DND-41 (cell line): ENCODE measurements around the gene NRCAM.

Source experiments
- CTCF ChIP-seq: IDR thresholded peaks from 2 replicates; pipeline ENCODE4 v1.5.1; 2012; ENCODE audit warnings: borderline replicate concordance, low read length, moderate library complexity, mild to moderate bottlenecking; ENCODE audit not compliant: poor library complexity, severe bottlenecking; ENCODE audit errors: extremely low read depth
- EZH2 ChIP-seq: IDR thresholded peaks from 3 replicates; pipeline ENCODE4 v1.6.1; 2012; ENCODE audit warnings: borderline replicate concordance, low read depth, mild to moderate bottlenecking, moderate library complexity, low read length, inconsistent platforms; ENCODE audit not compliant: severe bottlenecking

DNA sequence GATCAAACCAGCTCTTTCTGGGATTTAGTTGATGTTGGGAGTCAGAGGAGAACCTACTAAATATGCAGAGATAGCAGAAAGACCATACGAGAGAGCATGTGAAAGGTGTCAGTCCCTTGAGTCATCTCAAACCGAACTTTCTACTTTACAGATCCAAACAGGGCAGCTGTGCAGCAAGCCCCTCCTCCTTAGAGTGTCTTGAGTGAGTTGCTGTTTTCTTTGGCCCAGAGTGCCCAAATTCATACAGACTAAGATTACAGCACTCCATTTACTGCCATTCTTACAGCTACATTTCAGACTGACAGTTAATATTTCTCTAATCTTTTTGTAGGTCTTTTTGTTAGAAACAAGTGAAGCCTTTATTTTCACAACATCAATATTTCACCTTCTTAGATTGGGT lies 53.4 kb downstream of the NRCAM start:
- TF ChIP-seq EZH2 (no peak), CTCF (no peak)
